Measurements from ENCODE around the gene CYP2B6. TPM values are rescaled to one million over a fixed set of nuclear protein-coding genes. Genes with fewer than 3 reads are reported as not detected.

CYP2B6 gene
- total RNA-seq: 1,000 to 10,000 TPM in 1 of 6 experiments, 100 to 1,000 TPM in 3, 1 to 10 TPM in 2; 7.9 to 5,721 (median 385) TPM
- long read RNA-seq, transcript CYP2B6-206 (9 exons, 3,103 nt): major isoform, 37 of 1,095 reads
- long read RNA-seq, partial matches to known transcripts: 86 of 1,095 reads
- long read RNA-seq, other reads (novel, unspliced or antisense): 972 of 1,095 reads

DNA sequence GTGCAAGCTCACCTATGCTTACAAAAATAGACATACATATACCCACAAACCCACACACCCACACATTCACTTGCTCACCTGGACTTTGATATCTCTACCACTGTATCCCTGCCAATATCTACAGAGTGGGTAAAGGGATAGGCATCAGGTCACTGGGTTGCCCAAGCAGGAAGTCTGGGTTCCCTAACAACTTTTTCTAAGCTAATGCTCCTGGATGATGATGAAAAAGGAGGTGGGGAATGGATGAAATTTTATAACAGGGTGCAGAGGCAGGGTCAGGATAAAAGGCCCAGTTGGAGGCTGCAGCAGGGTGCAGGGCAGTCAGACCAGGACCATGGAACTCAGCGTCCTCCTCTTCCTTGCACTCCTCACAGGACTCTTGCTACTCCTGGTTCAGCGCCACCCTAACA is at the start of gene CYP2B6:
CYP2B6 (plus strand) TSS at position 311 of the 410 bp plus-strand sequence; CDS start at position 335, 24 bp downstream.
- ATAC-seq: peak; percentile 36 to 90 (median 82)
- TF ChIP-seq, protein P1, sequence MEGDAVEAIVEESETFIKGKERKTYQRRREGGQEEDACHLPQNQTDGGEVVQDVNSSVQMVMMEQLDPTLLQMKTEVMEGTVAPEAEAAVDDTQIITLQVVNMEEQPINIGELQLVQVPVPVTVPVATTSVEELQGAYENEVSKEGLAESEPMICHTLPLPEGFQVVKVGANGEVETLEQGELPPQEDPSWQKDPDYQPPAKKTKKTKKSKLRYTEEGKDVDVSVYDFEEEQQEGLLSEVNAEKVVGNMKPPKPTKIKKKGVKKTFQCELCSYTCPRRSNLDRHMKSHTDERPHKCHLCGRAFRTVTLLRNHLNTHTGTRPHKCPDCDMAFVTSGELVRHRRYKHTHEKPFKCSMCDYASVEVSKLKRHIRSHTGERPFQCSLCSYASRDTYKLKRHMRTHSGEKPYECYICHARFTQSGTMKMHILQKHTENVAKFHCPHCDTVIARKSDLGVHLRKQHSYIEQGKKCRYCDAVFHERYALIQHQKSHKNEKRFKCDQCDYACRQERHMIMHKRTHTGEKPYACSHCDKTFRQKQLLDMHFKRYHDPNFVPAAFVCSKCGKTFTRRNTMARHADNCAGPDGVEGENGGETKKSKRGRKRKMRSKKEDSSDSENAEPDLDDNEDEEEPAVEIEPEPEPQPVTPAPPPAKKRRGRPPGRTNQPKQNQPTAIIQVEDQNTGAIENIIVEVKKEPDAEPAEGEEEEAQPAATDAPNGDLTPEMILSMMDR (IDR thresholded peaks at IDR 0.05): no peak
- TF ChIP-seq POLR2A (IDR thresholded peaks at IDR 0.05): peak; percentile 52
- no peaks in the 10 kb centered on the region for H3K9me3 ChIP-seq
- H3K27me3 ChIP-seq: no peaks in the 10 kb centered on the region
- H3K36me3 ChIP-seq: peaks cover 0 to 47% (median 0%) of the 10 kb centered on the region in 4 donors
- peaks cover 0 to 20% (median 10%) of the 10 kb centered on the region in 4 donors for H3K4me1 ChIP-seq
- 29% methylated on average over 1 of the region's 2 CpGs for WGBS (ENCODE audit: insufficient coverage, low coverage, low lambda C conversion rate, missing lambda C conversion rate)
- intact Hi-C loops (cut with DNase I): no loop called here
- H3K4me3 ChIP-seq: peak within 1 kb of the TSS; percentile 26 to 62 (median 57)
- H3K27ac ChIP-seq: peak within 1 kb of the TSS; percentile 54 to 98 (median 85)
- peak; percentile 43 to 88 (median 84) for DNase-seq

DNA sequence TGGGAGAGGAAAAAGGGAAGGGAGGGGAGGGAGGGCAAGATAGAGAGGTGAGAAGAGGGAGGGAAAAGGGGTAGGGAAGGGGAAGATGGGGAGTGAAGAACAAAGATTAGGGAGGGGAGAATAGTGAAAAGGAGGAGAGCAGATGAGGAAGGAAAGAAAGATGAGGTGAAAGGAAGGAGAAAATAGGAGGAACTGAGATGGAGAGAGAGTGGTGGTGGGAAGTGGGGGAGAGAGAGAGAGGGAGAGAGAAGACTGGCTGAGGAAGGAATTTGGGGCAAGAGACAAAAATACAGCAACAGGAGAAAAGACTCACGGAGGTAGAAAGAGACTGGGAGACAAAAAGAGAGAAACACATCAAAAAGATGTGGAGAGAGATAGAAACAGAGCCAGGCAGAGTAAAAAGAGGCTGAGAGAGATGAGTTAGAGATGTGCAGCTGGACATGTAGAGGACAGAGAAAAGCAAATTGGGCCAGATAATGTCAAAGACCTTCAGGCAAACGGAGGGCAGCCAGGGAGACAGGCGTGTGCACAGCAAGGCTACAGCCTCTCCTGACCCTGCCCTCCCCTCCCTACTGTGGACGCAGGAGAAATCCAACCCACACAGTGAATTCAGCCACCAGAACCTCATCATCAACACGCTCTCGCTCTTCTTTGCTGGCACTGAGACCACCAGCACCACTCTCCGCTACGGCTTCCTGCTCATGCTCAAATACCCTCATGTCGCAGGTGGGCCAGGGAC is 49.4 kb upstream of the CYP2B6 start:
- Histone ChIP-seq H3K4me1 (peaks cover 0 to 4% (median 0%) of the 10 kb centered on the region in 4 donors), H3K36me3 (peaks cover 0 to 41% (median 0%) of the 10 kb centered on the region in 4 donors), H3K4me3 (no peak overlapping the region), H3K9me3 (no peaks in the 10 kb centered on the region), H3K27me3 (no peaks in the 10 kb centered on the region), H3K27ac (no peak overlapping the region)
- ATAC-seq (peak in 2 of 4 donors; percentile 54 to 61), DNase-seq (peak in 1 of 3 donors; percentile 56)
- TF ChIP-seq POLR2A (IDR thresholded peaks at IDR 0.05): no peak
- TF ChIP-seq, protein P1 (IDR thresholded peaks at IDR 0.05): no peak
- WGBS (ENCODE audit: insufficient coverage, low coverage, low lambda C conversion rate, missing lambda C conversion rate): 90% methylated on average over 7 of the region's 9 CpGs
- intact Hi-C loops (cut with DNase I): no loop called here

DNA sequence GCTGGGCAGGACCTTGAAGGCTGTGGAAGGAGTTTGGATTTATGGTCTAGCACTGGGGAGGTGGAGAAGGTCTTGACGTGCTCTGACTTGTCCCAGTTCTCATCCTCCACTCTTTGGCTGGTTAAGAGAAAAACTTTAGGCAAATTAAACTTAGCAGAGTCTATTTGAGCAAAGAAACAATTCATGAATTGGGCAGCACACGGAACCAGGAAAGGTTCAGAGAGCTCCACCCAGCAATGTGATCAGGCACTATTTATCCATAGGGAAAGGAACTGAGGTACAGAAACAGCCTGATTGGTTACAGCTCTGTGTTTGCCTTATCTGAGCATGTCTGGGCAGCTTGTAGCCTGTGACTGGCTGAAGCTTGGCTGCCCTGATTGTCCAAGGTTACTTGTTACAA is 45.4 kb upstream of the CYP2B6 start:
- Histone ChIP-seq H3K9me3 (no peaks in the 10 kb centered on the region), H3K4me3 (no peak overlapping the region), H3K36me3 (peaks cover 0 to 12% (median 0%) of the 10 kb centered on the region in 4 donors), H3K27ac (no peak overlapping the region), H3K27me3 (no peaks in the 10 kb centered on the region), H3K4me1 (peaks cover 0 to 18% (median 0%) of the 10 kb centered on the region in 4 donors)
- intact Hi-C loops (cut with DNase I): no loop called here
- no peak for DNase-seq
- TF ChIP-seq, protein P1 (IDR thresholded peaks at IDR 0.05): no peak
- TF ChIP-seq POLR2A (IDR thresholded peaks at IDR 0.05): no peak
- 72% methylated on average over 2 of the region's 2 CpGs for WGBS (ENCODE audit: insufficient coverage, low coverage, low lambda C conversion rate, missing lambda C conversion rate)
- no peak for ATAC-seq

DNA sequence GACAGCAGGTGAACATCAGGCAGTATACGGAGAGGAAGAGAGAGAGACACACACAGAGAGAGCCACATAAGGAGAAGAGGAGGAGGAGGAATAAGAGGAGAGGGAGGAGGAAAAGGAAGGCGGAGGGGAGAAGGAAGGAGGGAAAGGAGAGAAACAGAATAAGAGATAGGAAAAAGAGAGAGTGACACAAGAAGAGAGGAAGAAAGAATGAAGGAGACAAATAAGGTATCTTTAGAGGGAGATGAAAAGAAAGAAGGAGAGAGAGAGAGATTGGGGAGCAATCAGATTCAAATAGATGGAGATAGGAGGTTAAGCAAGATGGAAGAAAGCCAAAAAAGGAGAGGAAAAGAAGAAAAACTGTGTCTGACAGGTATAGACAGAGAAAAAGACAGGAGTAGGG is 44.0 kb upstream of the CYP2B6 start:
- Histone ChIP-seq H3K9me3 (no peaks in the 10 kb centered on the region), H3K27me3 (no peaks in the 10 kb centered on the region), H3K27ac (peak overlapping the region in 1 of 3 donors; percentile 18), H3K36me3 (peaks cover 0 to 12% (median 0%) of the 10 kb centered on the region in 4 donors), H3K4me1 (peaks cover 0 to 18% (median 0%) of the 10 kb centered on the region in 4 donors), H3K4me3 (no peak overlapping the region)
- WGBS (ENCODE audit: insufficient coverage, low coverage, low lambda C conversion rate, missing lambda C conversion rate): 96% methylated on average over 2 of the region's 2 CpGs
- intact Hi-C loops (cut with DNase I): no loop called here
- TF ChIP-seq, protein P1 (IDR thresholded peaks at IDR 0.05): no peak
- TF ChIP-seq POLR2A (IDR thresholded peaks at IDR 0.05): no peak
- ATAC-seq: no peak
- no peak for DNase-seq
